ENCODE data around the gene LRP5. TPM values are rescaled to one million over a fixed set of nuclear protein-coding genes. Genes with fewer than 3 reads are reported as not detected.
A peak's percentile ranks its signal among the peaks of the same experiment; 100 is the strongest.
"Not testable (repeated sequence)": the region's sequence is repeated elsewhere in the genome, so short reads cannot be mapped to it uniquely, and the experiment has no call there.

The LRP5 gene
- total RNA-seq, 1 donor: 0.42 TPM

GRCh38 chr11:68273026-68273738 is 39.2 kb upstream of the LRP5 start:
- H3K27me3 ChIP-seq (ENCODE audit: insufficient read depth, low read length): no peaks in the 10 kb centered on the region
- H3K4me3 ChIP-seq (ENCODE audit: low read length): peak overlapping the region; percentile 63
- H3K9me3 ChIP-seq (ENCODE audit: low read depth, low read length): no peaks in the 10 kb centered on the region
- H3K4me1 ChIP-seq (ENCODE audit: insufficient read depth, low read length): peaks cover 46% of the 10 kb centered on the region

GRCh38 chr11:68274306-68274705 is 38.1 kb upstream of the LRP5 start:
- Histone ChIP-seq H3K4me3 (ENCODE audit: low read length) (no peak overlapping the region), H3K27me3 (ENCODE audit: insufficient read depth, low read length) (no peaks in the 10 kb centered on the region), H3K9me3 (ENCODE audit: low read depth, low read length) (no peaks in the 10 kb centered on the region), H3K4me1 (ENCODE audit: insufficient read depth, low read length) (peaks cover 46% of the 10 kb centered on the region)

- peaks cover 30% of the 10 kb centered on the region for H3K4me1 ChIP-seq (ENCODE audit: insufficient read depth, low read length)
- H3K9me3 ChIP-seq (ENCODE audit: low read depth, low read length): no peaks in the 10 kb centered on the region
- no peaks in the 10 kb centered on the region for H3K27me3 ChIP-seq (ENCODE audit: insufficient read depth, low read length)
- no peak overlapping the region for H3K4me3 ChIP-seq (ENCODE audit: low read length)
These were observed 36.5 kb upstream of the LRP5 start for GRCh38 chr11:68275721-68276507.

GRCh38 chr11:68276861-68277260 is 35.5 kb upstream of the LRP5 start:
- H3K4me3 ChIP-seq (ENCODE audit: low read length): no peak overlapping the region
- H3K4me1 ChIP-seq (ENCODE audit: insufficient read depth, low read length): peaks cover 29% of the 10 kb centered on the region
- H3K27me3 ChIP-seq (ENCODE audit: insufficient read depth, low read length): no peaks in the 10 kb centered on the region
- no peaks in the 10 kb centered on the region for H3K9me3 ChIP-seq (ENCODE audit: low read depth, low read length)

GRCh38 chr11:68279676-68280075 is 32.7 kb upstream of the LRP5 start:
- Histone ChIP-seq H3K4me3 (ENCODE audit: low read length) (no peak overlapping the region), H3K9me3 (ENCODE audit: low read depth, low read length) (no peaks in the 10 kb centered on the region), H3K4me1 (ENCODE audit: insufficient read depth, low read length) (peaks cover 17% of the 10 kb centered on the region), H3K27me3 (ENCODE audit: insufficient read depth, low read length) (no peaks in the 10 kb centered on the region)

- Histone ChIP-seq H3K4me3 (ENCODE audit: low read length) (no peak overlapping the region), H3K9me3 (ENCODE audit: low read depth, low read length) (no peaks in the 10 kb centered on the region), H3K27me3 (ENCODE audit: insufficient read depth, low read length) (no peaks in the 10 kb centered on the region), H3K4me1 (ENCODE audit: insufficient read depth, low read length) (peaks cover 17% of the 10 kb centered on the region)
These were observed 30.1 kb upstream of the LRP5 start for GRCh38 chr11:68282141-68282860.

GRCh38 chr11:68282861-68283230 is 29.5 kb upstream of the LRP5 start:
- Histone ChIP-seq H3K4me3 (ENCODE audit: low read length) (no peak overlapping the region), H3K4me1 (ENCODE audit: insufficient read depth, low read length) (peaks cover 17% of the 10 kb centered on the region), H3K27me3 (ENCODE audit: insufficient read depth, low read length) (no peaks in the 10 kb centered on the region), H3K9me3 (ENCODE audit: low read depth, low read length) (no peaks in the 10 kb centered on the region)

GRCh38 chr11:68284588-68284987 is 27.8 kb upstream of the LRP5 start:
- H3K4me3 ChIP-seq (ENCODE audit: low read length); H3K9me3 ChIP-seq (ENCODE audit: low read depth, low read length); H3K27me3 ChIP-seq (ENCODE audit: insufficient read depth, low read length): not testable (repeated sequence)
- peaks cover 17% of the 10 kb centered on the region for H3K4me1 ChIP-seq (ENCODE audit: insufficient read depth, low read length)

- Histone ChIP-seq H3K27me3 (ENCODE audit: insufficient read depth, low read length) (no peaks in the 10 kb centered on the region), H3K4me3 (ENCODE audit: low read length) (no peak overlapping the region), H3K4me1 (ENCODE audit: insufficient read depth, low read length) (peaks cover 7% of the 10 kb centered on the region), H3K9me3 (ENCODE audit: low read depth, low read length) (no peaks in the 10 kb centered on the region)
These were observed 25.0 kb upstream of the LRP5 start for GRCh38 chr11:68287419-68287818.

- no peaks in the 10 kb centered on the region for H3K27me3 ChIP-seq (ENCODE audit: insufficient read depth, low read length)
- H3K4me3 ChIP-seq (ENCODE audit: low read length): no peak overlapping the region
- no peaks in the 10 kb centered on the region for H3K4me1 ChIP-seq (ENCODE audit: insufficient read depth, low read length)
- H3K9me3 ChIP-seq (ENCODE audit: low read depth, low read length): no peaks in the 10 kb centered on the region
These were observed 22.9 kb upstream of the LRP5 start for GRCh38 chr11:68289456-68289855.

GRCh38 chr11:68293708-68294107 is 18.7 kb upstream of the LRP5 start:
- Histone ChIP-seq H3K27me3 (ENCODE audit: insufficient read depth, low read length) (no peaks in the 10 kb centered on the region), H3K4me1 (ENCODE audit: insufficient read depth, low read length) (peaks cover 16% of the 10 kb centered on the region), H3K4me3 (ENCODE audit: low read length) (no peak overlapping the region), H3K9me3 (ENCODE audit: low read depth, low read length) (no peaks in the 10 kb centered on the region)

GRCh38 chr11:68295271-68295670 is 17.1 kb upstream of the LRP5 start:
- peaks cover 16% of the 10 kb centered on the region for H3K4me1 ChIP-seq (ENCODE audit: insufficient read depth, low read length)
- no peaks in the 10 kb centered on the region for H3K27me3 ChIP-seq (ENCODE audit: insufficient read depth, low read length)
- no peak overlapping the region for H3K4me3 ChIP-seq (ENCODE audit: low read length)
- no peaks in the 10 kb centered on the region for H3K9me3 ChIP-seq (ENCODE audit: low read depth, low read length)

GRCh38 chr11:68295940-68296339 is 16.5 kb upstream of the LRP5 start:
- Histone ChIP-seq H3K27me3 (ENCODE audit: insufficient read depth, low read length) (no peaks in the 10 kb centered on the region), H3K9me3 (ENCODE audit: low read depth, low read length) (no peaks in the 10 kb centered on the region), H3K4me1 (ENCODE audit: insufficient read depth, low read length) (peaks cover 16% of the 10 kb centered on the region), H3K4me3 (ENCODE audit: low read length) (no peak overlapping the region)

- H3K4me1 ChIP-seq (ENCODE audit: insufficient read depth, low read length): peaks cover 16% of the 10 kb centered on the region
- H3K27me3 ChIP-seq (ENCODE audit: insufficient read depth, low read length): no peaks in the 10 kb centered on the region
- H3K4me3 ChIP-seq (ENCODE audit: low read length): no peak overlapping the region
- no peaks in the 10 kb centered on the region for H3K9me3 ChIP-seq (ENCODE audit: low read depth, low read length)
These were observed 15.9 kb upstream of the LRP5 start for GRCh38 chr11:68296344-68297051.

GRCh38 chr11:68297052-68297378 is 15.4 kb upstream of the LRP5 start:
- H3K9me3 ChIP-seq (ENCODE audit: low read depth, low read length): no peaks in the 10 kb centered on the region
- H3K27me3 ChIP-seq (ENCODE audit: insufficient read depth, low read length): no peaks in the 10 kb centered on the region
- peaks cover 16% of the 10 kb centered on the region for H3K4me1 ChIP-seq (ENCODE audit: insufficient read depth, low read length)
- H3K4me3 ChIP-seq (ENCODE audit: low read length): no peak overlapping the region
